SJSA1 (cell line): ENCODE results near the gene TTC38. TPM values are rescaled to one million over a fixed set of nuclear protein-coding genes. Genes with fewer than 3 reads are reported as not detected.
"Not testable (repeated sequence)": the region's sequence is repeated elsewhere in the genome, so short reads cannot be mapped to it uniquely, and the experiment has no call there.

Experiments
- DNase-seq, 2 experiments: peaks; one replicate each; pipeline ENCODE4 v3.0.0-alpha.2; 2015 to 2020; ENCODE audit warnings: low spot score in 2 of 2, low read depth in 1 of 2
- H3K27ac ChIP-seq: fragments of 250-450 bp; sonication (Bioruptor Pico); 2 replicates; pipeline ENCODE4 v1.5.1; 2020; ENCODE audit warnings: mild to moderate bottlenecking, moderate library complexity
- H3K27me3 ChIP-seq: fragments of 250-450 bp; sonication (Bioruptor Pico); replicated peaks from 2 replicates; pipeline ENCODE4 v1.5.1; 2020; ENCODE audit warnings: mild to moderate bottlenecking, moderate library complexity
- H3K36me3 ChIP-seq: fragments of 250-450 bp; sonication (Bioruptor Pico); 2 replicates; pipeline ENCODE4 v1.5.1; 2020; ENCODE audit warnings: mild to moderate bottlenecking
- H3K4me1 ChIP-seq: fragments of 250-450 bp; sonication (Bioruptor Pico); replicated peaks from 2 replicates; pipeline ENCODE4 v1.6.1; 2021; ENCODE audit warnings: mild to moderate bottlenecking
- H3K4me3 ChIP-seq: fragments of 250-450 bp; sonication (Bioruptor Pico); 2 replicates; pipeline ENCODE4 v1.5.1; 2020; ENCODE audit warnings: mild to moderate bottlenecking
- H3K9me3 ChIP-seq: fragments of 250-450 bp; sonication (Bioruptor Pico); replicated peaks from 2 replicates; pipeline ENCODE4 v1.5.1; 2020; ENCODE audit warnings: mild to moderate bottlenecking
- total RNA-seq: library from RNA; depleted of rRNA; stranded (reverse); fragments of >200 nt; shearing (Covaris generic); gene quantifications from 2 replicates; pipeline ENCODE4 v1.2.3, GENCODE V29; 2014

The TTC38 gene
- total RNA-seq, 1 experiment from 2014 or later, result 58.1 TPM

- Histone ChIP-seq H3K36me3 (0 out of 2 replicates have a peak, but pooled peaks cover 7% of the 10 kb centered on the region), H3K9me3 (no peaks in the 10 kb centered on the region), H3K4me3 (no peak overlapping the region), H3K27ac (no peak overlapping the region), H3K27me3 (no peaks in the 10 kb centered on the region), H3K4me1 (peaks cover 18% of the 10 kb centered on the region)
- no peak for DNase-seq
These were observed 15.9 kb upstream of the TTC38 start for GRCh38 chr22:46251816-46252380.

GRCh38 chr22:46256358-46256958 lies 11.3 kb upstream of the TTC38 start:
- no peak for DNase-seq
- Histone ChIP-seq H3K9me3 (peaks cover 4% of the 10 kb centered on the region; the same call in 1 of the 2 replicates), H3K27ac (no peak overlapping the region), H3K4me1 (peaks cover 1% of the 10 kb centered on the region), H3K27me3 (peaks cover 4% of the 10 kb centered on the region), H3K4me3 (no peak overlapping the region), H3K36me3 (no peaks in the 10 kb centered on the region)

- H3K9me3 ChIP-seq, result peaks cover 15% of the 10 kb centered on the region
- no peak overlapping the region for H3K4me3 ChIP-seq
- no peak for DNase-seq
- no peaks in the 10 kb centered on the region; the same call in 1 of the 2 replicates for H3K4me1 ChIP-seq
- H3K36me3 ChIP-seq, result no peaks in the 10 kb centered on the region
- peaks cover 6% of the 10 kb centered on the region for H3K27me3 ChIP-seq
- no peak overlapping the region for H3K27ac ChIP-seq
These were observed 8.4 kb upstream of the TTC38 start for GRCh38 chr22:46259374-46259773.

- Histone ChIP-seq H3K4me3 (no peak overlapping the region), H3K36me3 (no peaks in the 10 kb centered on the region), H3K9me3 (peaks cover 15% of the 10 kb centered on the region), H3K27me3 (peaks cover 6% of the 10 kb centered on the region), H3K27ac (no peak overlapping the region), H3K4me1 (no peaks in the 10 kb centered on the region; the same call in 1 of the 2 replicates)
- no peak for DNase-seq
These were observed 7.8 kb upstream of the TTC38 start for GRCh38 chr22:46260038-46260437.

- H3K4me3 ChIP-seq, result no peak overlapping the region
- H3K4me1 ChIP-seq, result peaks cover 6% of the 10 kb centered on the region; the same call in 1 of the 2 replicates
- H3K9me3 ChIP-seq, result peaks cover 23% of the 10 kb centered on the region
- H3K27ac ChIP-seq, result no peak overlapping the region
- H3K36me3 ChIP-seq, result no peaks in the 10 kb centered on the region
- DNase-seq, result no peak
- H3K27me3 ChIP-seq, result peaks cover 6% of the 10 kb centered on the region
These were observed 5.2 kb upstream of the TTC38 start for GRCh38 chr22:46262449-46263215.

GRCh38 chr22:46263216-46263590 lies 4.6 kb upstream of the TTC38 start, which contains the start of gene PKDREJ:
Gene PKDREJ, minus strand, starts transcription at chr22:46263343. Its CDS starts 21 bp downstream, at chr22:46263322.
- H3K27ac ChIP-seq, result no peak within 1 kb of the TSS
- H3K36me3 ChIP-seq, result no peaks in the 10 kb centered on the region
- H3K27me3 ChIP-seq, result peaks cover 6% of the 10 kb centered on the region
- no peak within 1 kb of the TSS for H3K4me3 ChIP-seq
- peaks cover 19% of the 10 kb centered on the region for H3K9me3 ChIP-seq
- peaks cover 9% of the 10 kb centered on the region for H3K4me1 ChIP-seq
- DNase-seq, result no peak

GRCh38 chr22:46264520-46264919 lies 3.3 kb upstream of the TTC38 start:
- H3K36me3 ChIP-seq, H3K27me3 ChIP-seq, H3K4me3 ChIP-seq, H3K27ac ChIP-seq, DNase-seq: not testable (repeated sequence)
- H3K4me1 ChIP-seq, result peaks cover 19% of the 10 kb centered on the region
- peaks cover 19% of the 10 kb centered on the region for H3K9me3 ChIP-seq

- H3K27me3 ChIP-seq, DNase-seq, H3K27ac ChIP-seq, H3K4me3 ChIP-seq: not testable (repeated sequence)
- Histone ChIP-seq H3K36me3 (peaks cover 16% of the 10 kb centered on the region), H3K9me3 (peaks cover 19% of the 10 kb centered on the region), H3K4me1 (peaks cover 19% of the 10 kb centered on the region)
These were observed 2.2 kb upstream of the TTC38 start for GRCh38 chr22:46265627-46266026.

- peaks cover 40% of the 10 kb centered on the region for H3K36me3 ChIP-seq
- H3K4me1 ChIP-seq, result peaks cover 19% of the 10 kb centered on the region
- no peak for DNase-seq
- no peaks in the 10 kb centered on the region for H3K27me3 ChIP-seq
- no peak overlapping the region for H3K27ac ChIP-seq
- peaks cover 8% of the 10 kb centered on the region for H3K9me3 ChIP-seq
- no peak overlapping the region for H3K4me3 ChIP-seq
These were observed 1.8 kb downstream of the TTC38 start for GRCh38 chr22:46269564-46269963.

GRCh38 chr22:46272196-46272595 lies 4.4 kb downstream of the TTC38 start:
- no peaks in the 10 kb centered on the region for H3K9me3 ChIP-seq
- H3K4me1 ChIP-seq, result peaks cover 16% of the 10 kb centered on the region
- DNase-seq, result no peak
- H3K36me3 ChIP-seq, result peaks cover 61% of the 10 kb centered on the region
- H3K4me3 ChIP-seq, result no peak overlapping the region
- no peak overlapping the region for H3K27ac ChIP-seq
- no peaks in the 10 kb centered on the region for H3K27me3 ChIP-seq

GRCh38 chr22:46272762-46273431 lies 5.1 kb downstream of the TTC38 start:
- Histone ChIP-seq H3K27ac (no peak overlapping the region), H3K36me3 (peaks cover 65% of the 10 kb centered on the region), H3K27me3 (no peaks in the 10 kb centered on the region), H3K4me3 (no peak overlapping the region), H3K9me3 (no peaks in the 10 kb centered on the region), H3K4me1 (peaks cover 12% of the 10 kb centered on the region)
- DNase-seq, result no peak

GRCh38 chr22:46273432-46274148 lies 5.8 kb downstream of the TTC38 start:
- DNase-seq, result no peak
- Histone ChIP-seq H3K4me1 (peaks cover 6% of the 10 kb centered on the region; the same call in 1 of the 2 replicates), H3K27me3 (no peaks in the 10 kb centered on the region), H3K4me3 (no peak overlapping the region), H3K27ac (no peak overlapping the region), H3K9me3 (no peaks in the 10 kb centered on the region), H3K36me3 (peaks cover 72% of the 10 kb centered on the region)

GRCh38 chr22:46274381-46274780 lies 6.6 kb downstream of the TTC38 start:
- H3K4me3 ChIP-seq, result no peak overlapping the region
- no peaks in the 10 kb centered on the region for H3K27me3 ChIP-seq
- DNase-seq, result no peak
- no peak overlapping the region for H3K27ac ChIP-seq
- H3K36me3 ChIP-seq, result peaks cover 74% of the 10 kb centered on the region
- 0 out of 2 replicates have a peak, but pooled peaks cover under 1% of the 10 kb centered on the region for H3K4me1 ChIP-seq
- H3K9me3 ChIP-seq, result no peaks in the 10 kb centered on the region
